H1 (cell line): Measurements from ENCODE around the gene CPSF4. TPM values are rescaled to one million over a fixed set of nuclear protein-coding genes. Genes with fewer than 3 reads are reported as not detected.
"Not testable (repeated sequence)": the region's sequence is repeated elsewhere in the genome, so short reads cannot be mapped to it uniquely, and the experiment has no call there.

Source experiments
- CTCF ChIA-PET: fragments of 300-600 bp; sonication (Branson Sonifier 250); formaldehyde crosslinking; loops from one replicate; lab custom pipeline; 2021; ENCODE audit not compliant: partially characterized antibody; lab: Charles Lee
- POLR2A ChIA-PET: fragments of 300-600 bp; sonication (Branson Sonifier 250); formaldehyde crosslinking; loops from one replicate; lab custom pipeline; 2021; ENCODE audit warnings: inconsistent platforms; ENCODE audit not compliant: partially characterized antibody; lab: Charles Lee
- DNase-seq, 2 experiments: peaks; one replicate each; pipeline versions ENCODE4 v3.0.0 to v3.0.0-alpha.2; 2010 to 2022; ENCODE audit warnings: low spot score in 2 of 2, low read depth in 1 of 2, mixed read lengths in 1 of 2
- FAIRE-seq: peaks from 2 replicates; lab custom pipeline; 2011; peaks lifted over from hg19 to GRCh38; lab: Jason Lieb, UNC
- H2AFZ ChIP-seq: 2 replicates; pipeline ENCODE4 v1.8.1; 2012; ENCODE audit warnings: low read length, inconsistent platforms
- H2AK5ac ChIP-seq: 2 replicates; pipeline ENCODE4 v1.6.1; 2013; ENCODE audit warnings: low read depth, low read length
- H2BK120ac ChIP-seq: replicated peaks from 2 replicates; pipeline ENCODE3; 2013; ENCODE audit warnings: low read depth, low read length, inconsistent platforms
- H2BK12ac ChIP-seq: 2 replicates; pipeline ENCODE4 v1.6.1; 2013; ENCODE audit warnings: low read depth, low read length
- H2BK15ac ChIP-seq: 2 replicates; pipeline ENCODE4 v1.6.1; 2013; ENCODE audit warnings: low read length
- H2BK20ac ChIP-seq: 2 replicates; pipeline ENCODE4 v1.6.1; 2013; ENCODE audit warnings: low read length
- H2BK5ac ChIP-seq: 2 replicates; pipeline ENCODE4 v1.6.1; 2013; ENCODE audit warnings: low read depth, low read length
- H3K14ac ChIP-seq: 2 replicates; pipeline ENCODE4 v1.6.1; 2013; ENCODE audit warnings: inconsistent platforms; ENCODE audit not compliant: insufficient read length
- H3K18ac ChIP-seq: 2 replicates; pipeline ENCODE4 v1.6.1; 2013; ENCODE audit warnings: low read length; ENCODE audit errors: extremely low read depth
- H3K23ac ChIP-seq: 2 replicates; pipeline ENCODE4 v1.6.1; 2013; ENCODE audit warnings: inconsistent platforms; ENCODE audit not compliant: insufficient read length
- H3K23me2 ChIP-seq: 2 replicates; pipeline ENCODE4 v1.6.1; 2013; ENCODE audit warnings: low read depth, low read length
- H3K27ac ChIP-seq: 2 replicates; pipeline ENCODE4 v1.6.1; 2011; ENCODE audit warnings: low read depth, low read length, inconsistent platforms
- H3K27me3 ChIP-seq, 4 experiments: replicated peaks in 1 of 4; 1 replicate in 1 of 4; 2 replicates in 3 of 4; pipeline versions ENCODE4 v1.6.1 to v1.8.1; 2011 to 2013; ENCODE audit warnings: low read length in 3 of 4, mild to moderate bottlenecking in 3 of 4, inconsistent platforms in 2 of 4, mixed read lengths in 2 of 4, moderate library complexity in 1 of 4; ENCODE audit not compliant: control insufficient read depth in 3 of 4, insufficient read depth in 3 of 4; ENCODE audit errors: extremely low read depth in 1 of 4
- H3K36me3 ChIP-seq, 4 experiments: 2 replicates each; pipeline versions ENCODE4 v1.6.1 to v1.8.1; 2011 to 2013; ENCODE audit warnings: mild to moderate bottlenecking in 4 of 4, low read length in 3 of 4, moderate library complexity in 2 of 4, control low read depth in 1 of 4, inconsistent platforms in 1 of 4; ENCODE audit not compliant: insufficient read depth in 4 of 4, control insufficient read depth in 2 of 4
- H3K4ac ChIP-seq: replicated peaks from 2 replicates; pipeline ENCODE3; 2013; ENCODE audit warnings: low read length, low read depth, mixed read lengths, inconsistent platforms; ENCODE audit not compliant: insufficient read length
- H3K4me1 ChIP-seq, 4 experiments: replicated peaks in 1 of 4; 1 replicate in 1 of 4; 2 replicates in 3 of 4; pipeline versions ENCODE4 v1.6.1 to v1.8.1; 2011 to 2013; ENCODE audit warnings: low read length in 3 of 4, inconsistent platforms in 2 of 4, mixed read lengths in 1 of 4; ENCODE audit not compliant: insufficient read depth in 4 of 4, control insufficient read depth in 3 of 4
- H3K4me2 ChIP-seq, 2 experiments: 2 replicates each; pipeline versions ENCODE4 v1.6.1 to v1.8.1; 2011 to 2013; ENCODE audit warnings: low read depth in 2 of 2, low read length in 2 of 2, control low read depth in 1 of 2, inconsistent platforms in 1 of 2, mild to moderate bottlenecking in 1 of 2; ENCODE audit not compliant: insufficient read depth in 1 of 2
- H3K4me3 ChIP-seq, 4 experiments: fragments of 200-600, 300-600 bp in 1 of 4; sonication (generic), shearing (Covaris generic), sonication (Bioruptor Twin) in 1 of 4; 2 replicates each; pipeline versions ENCODE4 v1.5.1 to v1.8.1; 2011 to 2016; ENCODE audit warnings: low read length in 4 of 4, low read depth in 3 of 4, control low read depth in 2 of 4, inconsistent platforms in 2 of 4, mild to moderate bottlenecking in 2 of 4, mixed read lengths in 1 of 4, moderate library complexity in 1 of 4; ENCODE audit not compliant: insufficient read depth in 2 of 4; ENCODE audit errors: extremely low read depth in 1 of 4
- H3K56ac ChIP-seq: replicated peaks from 2 replicates; pipeline ENCODE3; 2013; ENCODE audit warnings: low read depth, mild to moderate bottlenecking, mixed read lengths, low read length, inconsistent platforms; ENCODE audit not compliant: insufficient read length
- H3K79me1 ChIP-seq: 2 replicates; pipeline ENCODE4 v1.6.1; 2013; ENCODE audit warnings: low read depth, low read length, control low read depth
- H3K79me2 ChIP-seq, 2 experiments: 2 replicates each; pipeline versions ENCODE4 v1.6.1 to v1.8.1; 2012 to 2013; ENCODE audit warnings: low read length in 2 of 2, mild to moderate bottlenecking in 2 of 2, inconsistent platforms in 1 of 2; ENCODE audit not compliant: insufficient read depth in 2 of 2, control insufficient read depth in 1 of 2
- H3K9ac ChIP-seq, 4 experiments: replicated peaks in 1 of 4; 1 replicate in 1 of 4; 2 replicates in 3 of 4; pipeline versions ENCODE4 v1.6.1 to v1.8.1; 2011 to 2013; ENCODE audit warnings: low read depth in 3 of 4, low read length in 3 of 4, control low read depth in 2 of 4, mild to moderate bottlenecking in 2 of 4, moderate library complexity in 2 of 4, inconsistent platforms in 1 of 4; ENCODE audit errors: extremely low read depth in 1 of 4
- H3K9me3 ChIP-seq, 2 experiments: 2 replicates each; pipeline versions ENCODE4 v1.6.1 to v1.8.1; 2012 to 2013; ENCODE audit warnings: mild to moderate bottlenecking in 2 of 2, moderate library complexity in 2 of 2, control low read depth in 1 of 2, inconsistent platforms in 1 of 2, low read depth in 1 of 2, low read length in 1 of 2, mixed read lengths in 1 of 2; ENCODE audit not compliant: insufficient read depth in 2 of 2
- H4K20me1 ChIP-seq, 2 experiments: replicated peaks in 1 of 2; 2 replicates each; pipeline versions ENCODE3 to v1.8.1; 2011 to 2013; ENCODE audit warnings: inconsistent platforms in 2 of 2, low read length in 2 of 2, mild to moderate bottlenecking in 1 of 2; ENCODE audit not compliant: insufficient read depth in 2 of 2, control insufficient read depth in 1 of 2
- H4K5ac ChIP-seq: 2 replicates; pipeline ENCODE4 v1.6.1; 2013; ENCODE audit warnings: low read length, low read depth, mixed read lengths, inconsistent platforms; ENCODE audit not compliant: insufficient read length
- H4K8ac ChIP-seq: 2 replicates; pipeline ENCODE4 v1.8.0; 2013; ENCODE audit warnings: mild to moderate bottlenecking, moderate library complexity, low read length, inconsistent platforms; ENCODE audit not compliant: insufficient read depth; ENCODE audit errors: extremely low read depth
- H4K91ac ChIP-seq: replicated peaks from 2 replicates; pipeline ENCODE3; 2013; ENCODE audit warnings: low read length, mixed read lengths, inconsistent platforms; ENCODE audit not compliant: insufficient read length
- WGBS, 2 experiments: shearing (Covaris generic) in 1 of 2; methylation state at CpG; one replicate each; pipeline versions ENCODE4 v1.1.6 to v1.1.7; 2013 to 2015; ENCODE audit warnings: low lambda C conversion rate in 2 of 2, mixed read lengths in 2 of 2, inconsistent platforms in 1 of 2, low coverage in 1 of 2, missing lambda C conversion rate in 1 of 2; ENCODE audit not compliant: insufficient replicate concordance in 2 of 2, insufficient coverage in 1 of 2, insufficient read length in 1 of 2; ENCODE audit errors: extremely low coverage in 1 of 2, missing lambda C conversion rate in 1 of 2; 5-methylcytosine and 5-hydroxymethylcytosine counted together
- polyA plus RNA-seq, 7 experiments: library from polyadenylated mRNA; depleted of rRNA in 3 of 7; stranded (reverse) in 5 of 7; unstranded in 2 of 7; fragments of >200 nt in 5 of 7; fragments of 200-250 nt in 2 of 7; gene quantifications; 1 replicate in 5 of 7; 2 replicates in 1 of 7; 4 replicates in 1 of 7; pipeline versions ENCODE4 v1.2.1 to v1.2.3, GENCODE V29; 2011 to 2013; ENCODE audit warnings: missing spikeins in 2 of 7, mixed read lengths in 2 of 7
- total RNA-seq: library from RNA; stranded (reverse); fragmentation: NEBNext Ultra II Directional; extraction: Animal tissue kit (Norgen Biotek cat#: 25700); gene quantifications from 2 replicates; pipeline ENCODE4 v1.2.1, GENCODE V29; 2021

The CPSF4 gene
- total and polyA plus RNA-seq, 2 of the 8 experiments (the other 6 are each of a cell fraction or from before 2014, with no cell fraction given), result 77.5 to 103 TPM

GRCh38 chr7:99431756-99432540 is 6.8 kb upstream of the CPSF4 start:
- H3K4me1 ChIP-seq, H3K18ac ChIP-seq, H2BK12ac ChIP-seq, H4K91ac ChIP-seq, H3K9ac ChIP-seq, H2BK5ac ChIP-seq, H3K4ac ChIP-seq, H3K23me2 ChIP-seq, H3K4me3 ChIP-seq, H2AK5ac ChIP-seq, H3K23ac ChIP-seq, H2BK20ac ChIP-seq, H4K8ac ChIP-seq, H3K79me1 ChIP-seq, H3K14ac ChIP-seq, H3K27ac ChIP-seq, H3K4me2 ChIP-seq, H3K56ac ChIP-seq, H2AFZ ChIP-seq, H4K5ac ChIP-seq, H3K9me3 ChIP-seq, H3K79me2 ChIP-seq, H2BK120ac ChIP-seq, DNase-seq, H4K20me1 ChIP-seq, FAIRE-seq, H2BK15ac ChIP-seq, H3K27me3 ChIP-seq: not testable (repeated sequence)
- ChIA-PET CTCF (interaction anchor here (1.1 kb wide), 1 partner anchor 33 kb away, joined by 3 read pairs; no protein-coding TSS in a partner anchor), POLR2A (interaction anchor here (1.3 to 3.5 kb wide), 2 partner anchors 9 to 22 kb away, joined by 4 to 18 read pairs; partner anchors contain the start of genes BUD31 and PDAP1)
- peaks cover 17 to 55% (median 44%) of the 10 kb centered on the region in 4 experiments for H3K36me3 ChIP-seq
- 91% methylated on average over 13 of the region's 13 CpGs; no CpG with 5 or more reads in 1 of the 2 experiments for WGBS, 2 experiments
